ENCODE data around the gene MYOF.

DNA sequence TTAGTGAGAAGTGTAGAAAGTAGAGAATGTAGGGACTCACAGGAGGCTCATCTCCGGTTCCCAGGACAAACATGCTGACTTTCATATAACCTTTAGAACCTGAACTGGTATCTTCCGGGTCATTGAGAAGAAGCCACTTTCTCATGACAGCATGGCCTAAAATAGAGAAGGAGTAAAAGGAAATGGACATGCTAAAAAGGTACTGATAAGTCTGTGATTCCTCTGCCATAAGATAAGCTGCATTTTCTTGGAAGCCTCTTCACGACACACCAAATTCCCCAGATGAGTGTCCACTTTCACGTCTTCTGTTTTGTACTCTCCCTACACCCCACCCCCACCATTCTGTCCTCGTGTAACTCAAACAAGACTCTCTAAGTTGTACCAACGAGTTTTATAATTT lies 79.9 kb downstream of the MYOF start:
- TF ChIP-seq, protein P1, sequence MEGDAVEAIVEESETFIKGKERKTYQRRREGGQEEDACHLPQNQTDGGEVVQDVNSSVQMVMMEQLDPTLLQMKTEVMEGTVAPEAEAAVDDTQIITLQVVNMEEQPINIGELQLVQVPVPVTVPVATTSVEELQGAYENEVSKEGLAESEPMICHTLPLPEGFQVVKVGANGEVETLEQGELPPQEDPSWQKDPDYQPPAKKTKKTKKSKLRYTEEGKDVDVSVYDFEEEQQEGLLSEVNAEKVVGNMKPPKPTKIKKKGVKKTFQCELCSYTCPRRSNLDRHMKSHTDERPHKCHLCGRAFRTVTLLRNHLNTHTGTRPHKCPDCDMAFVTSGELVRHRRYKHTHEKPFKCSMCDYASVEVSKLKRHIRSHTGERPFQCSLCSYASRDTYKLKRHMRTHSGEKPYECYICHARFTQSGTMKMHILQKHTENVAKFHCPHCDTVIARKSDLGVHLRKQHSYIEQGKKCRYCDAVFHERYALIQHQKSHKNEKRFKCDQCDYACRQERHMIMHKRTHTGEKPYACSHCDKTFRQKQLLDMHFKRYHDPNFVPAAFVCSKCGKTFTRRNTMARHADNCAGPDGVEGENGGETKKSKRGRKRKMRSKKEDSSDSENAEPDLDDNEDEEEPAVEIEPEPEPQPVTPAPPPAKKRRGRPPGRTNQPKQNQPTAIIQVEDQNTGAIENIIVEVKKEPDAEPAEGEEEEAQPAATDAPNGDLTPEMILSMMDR (IDR thresholded peaks at IDR 0.05) = no peak
- TF ChIP-seq POLR2A (IDR thresholded peaks at IDR 0.05) = no peak
